ENCODE results near the gene TRIM32.

The TRIM32 gene, protein sequence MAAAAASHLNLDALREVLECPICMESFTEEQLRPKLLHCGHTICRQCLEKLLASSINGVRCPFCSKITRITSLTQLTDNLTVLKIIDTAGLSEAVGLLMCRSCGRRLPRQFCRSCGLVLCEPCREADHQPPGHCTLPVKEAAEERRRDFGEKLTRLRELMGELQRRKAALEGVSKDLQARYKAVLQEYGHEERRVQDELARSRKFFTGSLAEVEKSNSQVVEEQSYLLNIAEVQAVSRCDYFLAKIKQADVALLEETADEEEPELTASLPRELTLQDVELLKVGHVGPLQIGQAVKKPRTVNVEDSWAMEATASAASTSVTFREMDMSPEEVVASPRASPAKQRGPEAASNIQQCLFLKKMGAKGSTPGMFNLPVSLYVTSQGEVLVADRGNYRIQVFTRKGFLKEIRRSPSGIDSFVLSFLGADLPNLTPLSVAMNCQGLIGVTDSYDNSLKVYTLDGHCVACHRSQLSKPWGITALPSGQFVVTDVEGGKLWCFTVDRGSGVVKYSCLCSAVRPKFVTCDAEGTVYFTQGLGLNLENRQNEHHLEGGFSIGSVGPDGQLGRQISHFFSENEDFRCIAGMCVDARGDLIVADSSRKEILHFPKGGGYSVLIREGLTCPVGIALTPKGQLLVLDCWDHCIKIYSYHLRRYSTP

DNA sequence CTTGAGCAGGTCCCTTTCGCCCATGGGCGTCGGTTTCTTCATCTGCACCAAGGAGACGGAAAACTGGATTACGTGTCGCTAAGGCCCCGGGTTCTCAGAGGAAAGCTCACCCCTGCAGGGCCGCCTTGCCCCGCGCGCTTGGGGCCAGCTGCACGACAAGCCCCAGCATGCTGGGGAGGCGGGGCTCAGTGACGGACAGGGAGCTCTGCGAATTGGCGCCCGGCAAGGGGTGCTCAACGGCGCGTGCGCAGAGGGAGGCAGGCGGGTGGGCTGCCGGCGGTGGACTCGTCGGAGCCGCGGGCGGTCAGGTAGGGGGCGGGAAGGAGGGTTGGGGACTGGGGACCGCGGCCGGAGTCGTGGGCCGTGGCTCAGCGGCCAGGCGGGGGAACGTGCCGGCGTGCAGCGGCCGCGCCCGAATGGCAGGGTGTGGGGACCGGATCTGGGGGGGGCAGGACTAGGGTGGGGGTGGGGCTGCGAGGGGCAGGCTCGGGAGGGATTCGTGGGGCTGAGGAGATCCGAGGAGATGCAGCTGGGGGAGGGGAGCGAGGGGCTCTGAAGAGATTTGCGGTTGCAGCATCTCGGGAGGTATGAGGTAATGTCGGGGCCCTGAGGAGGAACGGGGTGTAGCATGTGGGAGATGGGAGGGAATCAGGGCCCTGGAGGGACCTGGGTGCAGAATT, at the start of gene TRIM32:
Gene TRIM32 (plus strand): TSS at position 232 of the 680 bp plus-strand sequence. CDS start 10,438 bp downstream, outside the sequence.
- DNase-seq (ENCODE audit: low read depth in 4 of 4, low spot score in 1 of 4), result peak; percentile 84 to 99 (median 90)

DNA sequence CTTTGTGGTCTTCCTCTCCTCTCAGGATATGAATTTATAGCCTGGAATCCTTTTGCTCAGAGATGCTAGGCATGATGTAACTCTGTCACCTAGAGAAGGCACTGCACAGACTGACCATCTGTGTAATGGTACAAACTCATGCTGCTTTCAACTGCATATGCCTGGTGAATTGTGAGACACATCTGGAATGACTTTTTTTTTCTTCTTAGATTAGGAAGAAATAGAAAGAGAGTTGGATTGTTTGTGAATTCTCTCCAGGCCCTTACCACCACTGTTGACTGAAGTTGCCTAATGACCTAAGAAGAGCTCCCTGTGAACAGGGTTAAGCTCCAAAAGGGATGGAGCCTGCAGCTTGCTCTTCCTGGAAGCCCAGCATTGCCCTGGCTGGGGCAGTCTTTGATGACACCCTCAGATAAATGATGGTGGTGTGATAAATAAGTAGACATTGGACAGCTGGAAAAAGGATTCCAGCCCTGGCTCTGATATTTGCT, 47.8 kb upstream of the TRIM32 start:
- no peak for DNase-seq (ENCODE audit: low read depth in 4 of 4, low spot score in 1 of 4)

DNA sequence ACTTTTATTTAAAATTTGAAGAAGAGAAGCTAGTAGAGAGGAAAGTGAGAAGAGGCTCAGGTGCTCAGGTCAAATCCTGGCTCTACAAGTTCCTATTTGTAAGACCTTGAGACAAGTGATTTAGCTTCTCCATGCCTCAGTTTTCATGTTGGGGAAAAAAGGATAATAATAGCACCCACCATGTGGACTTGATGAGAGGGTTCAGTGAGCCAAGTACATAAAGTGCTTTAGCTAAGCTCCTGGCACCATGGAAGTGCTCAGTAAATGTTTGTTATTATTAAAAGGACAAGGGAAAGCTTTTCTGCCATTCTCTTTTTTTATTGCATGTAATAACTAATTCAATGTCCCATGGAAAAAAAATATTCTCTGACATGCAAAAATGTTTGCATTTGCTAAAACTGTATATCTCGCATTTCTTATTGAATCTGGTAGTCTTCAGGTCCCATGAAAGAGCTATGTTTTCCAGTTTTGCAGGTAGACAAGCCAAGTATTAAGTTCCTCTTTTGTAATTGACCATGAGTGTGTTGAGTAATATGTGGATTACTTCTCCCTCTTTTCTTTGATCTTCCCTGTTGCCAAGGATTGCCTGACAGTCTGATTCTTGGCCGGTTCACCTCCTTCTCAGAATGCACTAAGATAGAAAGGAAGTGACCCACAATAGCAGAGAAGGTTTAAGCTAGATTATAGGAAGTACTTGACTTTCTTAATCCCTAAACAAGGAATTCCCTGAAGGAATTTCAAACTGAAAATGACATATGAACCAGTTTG, 45.6 kb upstream of the TRIM32 start:
- DNase-seq (ENCODE audit: low read depth in 4 of 4, low spot score in 1 of 4), result no peak

DNA sequence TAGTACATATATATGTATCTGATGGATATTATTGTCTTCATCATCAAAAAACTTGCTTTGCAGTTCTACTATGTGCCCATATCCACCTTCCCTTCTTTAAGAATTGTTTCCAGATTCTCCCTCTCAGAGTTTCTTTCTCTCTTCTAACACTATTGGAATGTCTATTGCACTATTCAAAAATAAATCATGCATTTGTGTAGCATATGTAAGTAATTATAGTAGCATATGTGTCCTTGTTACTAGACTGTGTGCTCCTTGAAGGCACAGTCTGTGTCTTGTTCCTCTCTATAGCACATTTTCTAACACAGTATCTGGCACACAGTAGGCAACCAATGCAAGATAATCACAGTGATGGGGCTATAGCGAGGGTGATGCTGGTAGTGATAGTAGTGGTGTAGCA, 43.4 kb upstream of the TRIM32 start:
- no peak for DNase-seq (ENCODE audit: low read depth in 4 of 4, low spot score in 1 of 4)

DNA sequence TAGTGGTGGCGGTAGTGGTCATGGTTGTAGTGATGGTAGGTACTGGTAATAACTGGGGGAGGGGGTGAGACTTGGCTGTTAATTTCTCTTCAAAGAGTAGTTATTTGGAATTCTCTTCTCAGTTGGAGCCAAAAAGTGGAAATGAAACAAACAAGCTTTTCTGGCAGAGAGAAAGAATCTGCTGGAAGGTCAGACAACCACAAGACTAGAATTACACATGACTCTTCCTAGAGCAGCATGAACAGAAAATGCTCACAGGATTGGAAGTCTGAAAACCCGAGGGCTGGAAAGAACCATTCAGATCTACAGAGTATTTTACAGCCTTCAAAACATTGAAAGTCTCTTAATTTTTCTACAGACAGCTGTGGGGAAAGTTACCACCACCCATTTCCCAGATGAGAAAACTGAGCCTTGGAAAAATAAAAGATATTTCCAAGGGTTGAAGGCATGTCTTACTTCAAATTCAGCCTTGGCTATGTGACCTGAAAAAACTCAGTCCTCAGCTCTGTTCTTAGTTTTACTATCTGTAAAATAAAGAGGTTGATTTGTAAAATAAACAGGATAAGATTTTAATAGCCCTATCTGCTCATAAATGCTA, 42.9 kb upstream of the TRIM32 start:
- DNase-seq (ENCODE audit: low read depth in 4 of 4, low spot score in 1 of 4), result no peak

DNA sequence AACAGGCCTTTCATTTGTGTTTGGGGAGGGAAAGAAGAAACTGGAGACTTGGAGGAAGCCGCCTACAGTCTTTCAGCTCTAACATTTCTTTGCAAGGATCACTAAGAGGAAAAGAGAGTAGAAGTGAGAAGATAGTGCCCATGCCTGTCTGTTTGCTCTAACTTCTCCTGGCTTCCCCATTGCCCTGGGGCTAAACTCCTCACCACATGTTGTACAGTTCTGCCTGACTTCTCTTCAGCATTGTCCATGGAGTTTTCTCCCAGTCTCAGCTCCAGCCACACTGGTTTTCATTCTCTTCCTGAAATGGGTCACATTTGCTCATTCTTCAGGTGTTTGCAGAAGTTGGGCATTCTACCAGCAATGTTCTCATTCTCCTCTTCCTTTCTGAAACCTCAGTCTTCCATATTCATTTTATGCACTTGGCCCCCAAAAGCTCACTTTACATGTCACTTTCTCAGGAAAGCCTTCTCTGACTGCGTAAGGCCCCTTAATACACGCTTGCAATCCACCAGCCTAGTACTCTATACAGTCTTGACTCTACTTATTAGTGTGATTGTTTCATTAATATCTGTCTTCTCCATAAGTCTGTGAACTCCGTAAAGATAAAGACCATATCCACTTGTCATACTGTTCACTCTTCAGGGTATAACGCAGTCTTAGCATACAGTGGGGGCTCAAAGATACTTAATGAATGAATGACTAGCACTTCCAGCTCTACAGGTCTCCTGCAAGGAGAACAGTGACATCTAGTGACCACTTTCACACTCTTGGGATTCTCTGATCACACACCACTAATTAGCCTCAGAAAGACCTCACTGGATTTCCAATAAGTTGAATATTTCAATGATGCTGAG, 40.2 kb upstream of the TRIM32 start:
- DNase-seq (ENCODE audit: low read depth in 4 of 4, low spot score in 1 of 4), result no peak

DNA sequence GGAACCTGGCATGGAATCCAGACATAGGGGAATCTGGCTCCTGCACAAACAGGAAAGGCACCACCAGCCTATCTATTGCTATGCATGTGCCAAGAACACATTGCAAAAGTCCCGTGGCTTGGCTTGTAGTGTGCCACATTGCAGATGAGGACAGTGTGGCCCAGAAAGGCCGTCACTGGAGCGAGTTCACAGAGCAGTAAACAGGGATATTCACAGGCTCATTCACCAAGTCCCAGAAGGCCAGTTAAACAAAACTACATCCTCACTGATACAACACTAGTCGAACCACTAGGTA, 39.6 kb upstream of the TRIM32 start:
- no peak for DNase-seq (ENCODE audit: low read depth in 4 of 4, low spot score in 1 of 4)

DNA sequence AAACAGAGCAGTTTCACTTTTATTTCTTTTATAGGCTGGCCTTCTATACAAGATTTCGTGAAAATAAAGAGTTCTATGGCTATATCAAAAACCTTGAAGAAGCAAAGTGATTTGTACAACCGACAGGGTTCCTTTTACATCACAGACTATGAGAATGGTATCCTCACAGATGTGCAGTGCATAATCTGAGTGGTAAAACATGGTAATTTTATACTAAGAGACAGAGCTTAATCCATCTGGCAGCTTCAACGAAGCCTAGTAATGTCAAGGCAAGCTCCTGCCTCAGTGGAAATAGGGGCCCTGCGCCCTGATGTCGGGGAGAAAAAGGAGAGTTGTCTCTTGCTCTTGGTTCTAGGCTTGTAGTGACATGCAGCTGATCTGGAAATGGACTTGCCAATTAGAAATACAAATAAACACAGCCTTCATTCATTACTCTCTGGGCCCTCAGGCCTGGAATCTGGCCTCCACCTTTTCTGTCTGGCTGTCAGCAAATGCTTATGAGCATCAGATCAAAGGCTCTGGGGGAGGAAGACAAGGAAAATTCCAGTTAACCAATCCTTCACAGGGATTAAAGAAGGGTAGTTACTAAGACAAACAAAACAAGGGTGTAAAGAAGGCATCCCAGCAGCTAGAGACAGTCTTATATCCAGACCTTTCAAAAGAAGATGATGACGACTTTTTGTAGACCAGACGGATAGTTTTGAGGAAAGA, 33.6 kb upstream of the TRIM32 start:
- no peak for DNase-seq (ENCODE audit: low read depth in 4 of 4, low spot score in 1 of 4)

DNA sequence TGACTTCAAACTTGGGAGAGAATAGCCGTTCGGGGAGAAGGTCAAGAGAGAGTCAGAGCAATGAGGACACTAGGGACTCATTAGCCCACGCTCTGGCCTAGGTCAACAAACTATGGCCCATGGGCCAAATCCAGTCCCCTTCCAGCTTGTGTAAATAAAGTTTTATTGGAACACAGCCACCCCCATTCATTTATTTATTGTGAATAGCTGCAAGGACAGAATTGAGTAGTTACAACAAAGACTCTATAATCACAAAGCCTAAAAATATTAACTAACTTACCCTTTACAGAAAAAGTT, 33.1 kb upstream of the TRIM32 start:
- no peak for DNase-seq (ENCODE audit: low read depth in 4 of 4, low spot score in 1 of 4)

DNA sequence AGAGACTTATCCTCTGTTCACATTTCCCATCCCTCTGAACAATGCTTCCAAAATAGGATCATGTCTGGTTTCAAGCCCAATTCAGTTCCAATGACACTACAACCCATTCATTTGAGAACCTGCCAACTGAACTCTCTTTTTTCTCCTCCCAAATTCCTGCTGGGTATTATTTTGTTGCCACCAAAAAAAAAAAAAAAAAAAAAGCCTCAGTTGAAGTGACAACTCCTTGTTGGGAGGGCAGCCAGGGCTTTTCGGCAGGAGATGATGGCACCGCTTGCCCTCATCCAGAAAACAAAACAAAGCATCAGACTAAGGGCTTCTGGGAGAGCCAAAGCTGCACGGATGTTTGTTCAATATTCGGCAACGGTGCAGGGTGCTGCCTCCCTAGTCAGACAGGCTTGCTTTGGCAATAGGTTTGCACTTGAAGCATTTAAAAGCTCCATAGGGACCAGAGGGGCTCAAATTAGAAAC, 30.6 kb upstream of the TRIM32 start:
- DNase-seq (ENCODE audit: low read depth in 4 of 4, low spot score in 1 of 4), result no peak

DNA sequence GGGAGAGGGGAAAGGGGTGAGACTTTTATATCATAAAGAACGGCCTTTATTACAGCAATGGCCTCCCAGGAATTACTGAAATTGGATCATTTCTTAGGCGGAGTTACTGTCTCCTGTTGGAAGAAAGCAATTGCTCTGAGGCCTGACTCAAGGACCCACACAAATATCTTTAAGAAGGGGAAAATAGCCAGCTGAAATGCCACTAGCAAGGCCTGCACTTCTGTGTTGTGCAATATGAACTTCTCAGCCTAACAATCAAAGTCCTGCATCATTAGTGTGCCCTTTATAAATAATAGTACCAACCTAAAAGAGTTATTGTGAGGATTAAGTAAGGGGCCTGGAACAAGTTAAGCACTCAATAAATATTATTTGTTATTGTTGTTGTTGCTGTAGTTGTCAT, 30.1 kb upstream of the TRIM32 start:
- DNase-seq (ENCODE audit: low read depth in 4 of 4, low spot score in 1 of 4), result no peak

DNA sequence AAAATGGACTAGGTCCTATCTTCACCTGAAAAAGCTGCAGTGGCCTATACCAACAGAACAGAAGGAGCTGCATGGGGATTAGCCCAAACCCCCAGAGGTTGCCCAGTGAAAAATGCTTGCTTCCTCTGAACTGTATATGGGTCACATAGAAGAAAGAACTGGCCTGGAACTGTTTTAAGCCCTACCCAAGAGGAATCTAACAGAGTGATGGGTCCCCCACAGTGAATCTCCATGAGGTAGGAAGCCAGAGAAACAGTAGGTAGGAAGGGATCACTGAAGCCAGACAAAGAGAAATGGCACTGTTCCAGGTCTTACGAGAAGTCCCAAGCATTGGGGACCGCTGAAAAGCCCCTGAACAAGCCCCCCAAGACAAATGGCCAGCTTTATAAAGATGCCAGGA, 28.8 kb upstream of the TRIM32 start:
- no peak for DNase-seq (ENCODE audit: low read depth in 4 of 4, low spot score in 1 of 4)

DNA sequence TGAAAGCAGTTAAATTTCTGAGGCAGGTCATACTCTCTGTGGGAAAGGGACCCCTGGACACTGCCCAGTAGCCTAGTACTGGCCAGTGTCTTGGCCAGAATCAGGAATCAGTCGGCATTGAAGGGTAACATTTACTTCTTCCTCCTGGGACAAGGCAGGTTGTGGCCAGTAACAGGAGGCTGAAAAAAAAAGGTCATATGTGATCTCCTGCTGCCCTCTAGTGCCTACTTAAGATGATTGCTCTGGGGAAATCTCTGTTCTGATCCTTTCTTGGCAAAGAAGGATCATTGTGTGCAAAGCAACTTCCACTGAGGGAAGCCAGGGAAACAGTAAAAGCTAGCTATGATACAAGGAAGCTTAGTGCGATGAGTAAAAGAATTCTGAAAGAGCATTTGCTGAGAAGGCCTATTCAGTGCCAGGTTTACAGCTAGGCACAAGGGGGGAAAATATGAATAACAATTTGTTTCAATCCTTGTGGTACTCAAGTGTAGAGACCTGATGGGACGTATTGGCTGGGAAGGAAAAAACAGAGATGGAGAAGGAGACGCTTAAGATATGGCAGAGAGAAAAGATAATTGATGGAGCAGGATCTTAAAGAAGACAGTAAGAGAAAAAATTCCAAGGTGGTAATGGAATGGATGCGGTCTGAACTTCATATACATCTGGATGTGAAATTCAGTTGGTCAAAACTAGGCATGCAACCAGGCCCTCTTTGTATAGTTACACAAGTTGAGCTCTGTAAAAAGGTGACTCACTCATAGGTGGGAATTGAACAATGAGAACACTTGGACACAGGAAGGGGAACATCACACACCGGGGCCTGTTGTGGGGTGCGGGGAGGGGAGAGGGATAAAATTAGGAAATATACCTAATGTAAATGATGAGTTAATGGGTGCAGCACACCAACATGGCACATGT, 25.8 kb upstream of the TRIM32 start:
- DNase-seq (ENCODE audit: low read depth in 4 of 4, low spot score in 1 of 4), result no peak

DNA sequence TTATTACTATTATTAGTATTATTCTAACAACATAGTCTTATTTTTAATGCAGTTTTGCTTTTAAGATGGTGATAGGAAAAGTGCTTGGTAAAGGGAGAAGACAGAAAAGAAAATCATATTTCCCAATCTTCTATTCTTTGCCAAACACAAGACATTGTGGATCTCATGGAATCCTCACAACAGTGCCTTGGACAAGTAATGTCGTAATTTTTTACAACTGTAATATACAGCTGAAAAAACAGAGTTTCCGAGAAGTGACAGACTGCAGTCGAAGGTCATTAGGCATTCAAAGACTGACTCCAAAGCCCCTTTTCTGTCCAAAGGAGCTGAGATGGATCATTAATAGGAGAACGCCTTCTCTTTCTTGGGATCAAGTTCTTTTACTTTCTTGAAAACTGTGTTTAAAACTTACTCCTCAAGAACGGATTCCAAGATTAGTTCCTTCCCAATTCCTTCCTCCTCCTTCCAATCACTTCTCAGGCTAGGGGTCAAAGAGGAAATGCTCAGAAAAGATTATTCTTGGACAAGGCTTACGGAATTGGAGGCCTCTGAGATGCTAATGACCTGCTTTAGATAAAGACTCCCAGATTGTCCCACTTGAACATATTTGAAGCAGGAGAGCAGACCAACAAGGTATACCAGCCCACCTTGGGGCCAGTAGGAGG, 24.3 kb upstream of the TRIM32 start:
- DNase-seq (ENCODE audit: low read depth in 4 of 4, low spot score in 1 of 4), result no peak

DNA sequence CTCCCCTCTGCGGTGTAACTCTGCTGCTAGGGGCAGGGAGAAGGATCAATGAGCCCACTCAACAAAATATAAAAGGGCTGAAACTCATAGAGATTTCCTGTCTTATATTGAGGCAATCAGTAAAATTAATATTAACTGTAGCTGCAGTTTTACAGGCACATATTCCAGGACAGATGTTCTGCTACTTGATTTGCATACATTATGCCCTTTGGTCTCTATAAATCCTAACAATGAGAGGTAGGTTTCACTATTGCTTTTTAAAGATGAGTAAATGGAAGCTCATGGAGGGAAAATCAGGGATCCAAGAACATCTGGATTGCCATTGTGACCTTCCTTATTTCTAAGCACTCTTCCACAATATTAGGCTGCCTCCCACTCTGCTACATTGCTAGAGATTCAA, 23.5 kb upstream of the TRIM32 start:
- DNase-seq (ENCODE audit: low read depth in 4 of 4, low spot score in 1 of 4), result no peak

DNA sequence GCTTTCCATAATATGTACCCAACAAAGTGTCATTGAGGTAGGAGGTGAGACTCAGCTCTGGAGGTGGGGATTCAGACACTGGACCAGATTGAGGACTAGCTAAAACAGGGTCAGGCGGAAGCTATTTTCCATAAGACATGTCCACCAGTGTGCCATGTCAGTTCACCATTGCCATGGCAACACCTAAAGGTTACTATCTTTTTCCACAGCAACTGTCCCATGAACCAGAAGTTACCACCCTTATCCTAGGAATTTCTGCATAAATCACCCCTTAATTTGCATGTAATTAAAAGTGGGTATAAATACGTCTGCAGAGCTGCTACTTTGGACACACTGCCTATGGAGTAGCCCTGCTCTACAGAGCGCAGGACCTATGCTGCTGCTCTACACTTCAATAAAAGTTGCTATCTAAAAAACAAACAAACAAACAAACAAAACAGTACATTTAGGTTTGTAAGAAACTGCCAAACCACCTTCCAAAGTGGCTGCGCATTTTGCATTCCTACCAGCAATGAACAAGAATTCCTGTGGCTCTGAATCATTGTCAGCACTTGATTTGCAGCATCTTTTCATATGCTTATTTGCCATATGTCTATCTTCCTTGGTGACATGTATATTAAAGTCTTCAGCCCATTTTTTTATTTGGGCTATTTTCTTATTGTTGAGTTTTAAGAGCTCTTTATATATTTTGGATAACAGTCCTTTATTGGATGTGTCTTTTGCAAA, 18.0 kb upstream of the TRIM32 start:
- no peak for DNase-seq (ENCODE audit: low read depth in 4 of 4, low spot score in 1 of 4)

DNA sequence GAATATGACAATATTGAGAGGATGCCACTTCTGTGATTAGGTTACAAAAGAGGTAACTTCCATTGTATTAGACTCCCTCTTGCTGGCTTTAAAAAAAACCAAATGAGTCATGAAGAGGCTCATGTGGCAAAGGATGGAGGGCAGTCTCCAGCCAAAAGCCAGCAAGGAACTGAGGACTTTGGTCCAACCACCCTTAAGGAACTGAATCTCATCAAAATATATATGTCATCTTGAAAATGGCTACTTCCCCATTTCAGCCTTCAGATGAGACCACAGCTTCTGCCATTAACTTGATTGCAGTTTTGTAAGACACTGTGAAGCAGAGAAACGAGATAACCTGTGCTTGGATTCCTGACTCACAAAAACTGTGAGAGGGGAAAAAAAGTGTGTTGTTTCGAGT, 15.5 kb upstream of the TRIM32 start:
- no peak for DNase-seq (ENCODE audit: low read depth in 4 of 4, low spot score in 1 of 4)

Data from stimulated activated CD4-positive, alpha-beta T cell treated with anti-CD3 and anti-CD28 coated beads, Interleukin-1b, Interleukin-23, amount 100 ng/mL, for 24 hours (primary cell).